ENCODE results near the gene PM20D1.
"Not testable (repeated sequence)": the region's sequence is repeated elsewhere in the genome, so short reads cannot be mapped to it uniquely, and the experiment has no call there.

Gene PM20D1

GRCh38 chr1:205840146-205840923 lies 9.6 kb downstream of the PM20D1 start:
- DNase-seq = no peak

DNA sequence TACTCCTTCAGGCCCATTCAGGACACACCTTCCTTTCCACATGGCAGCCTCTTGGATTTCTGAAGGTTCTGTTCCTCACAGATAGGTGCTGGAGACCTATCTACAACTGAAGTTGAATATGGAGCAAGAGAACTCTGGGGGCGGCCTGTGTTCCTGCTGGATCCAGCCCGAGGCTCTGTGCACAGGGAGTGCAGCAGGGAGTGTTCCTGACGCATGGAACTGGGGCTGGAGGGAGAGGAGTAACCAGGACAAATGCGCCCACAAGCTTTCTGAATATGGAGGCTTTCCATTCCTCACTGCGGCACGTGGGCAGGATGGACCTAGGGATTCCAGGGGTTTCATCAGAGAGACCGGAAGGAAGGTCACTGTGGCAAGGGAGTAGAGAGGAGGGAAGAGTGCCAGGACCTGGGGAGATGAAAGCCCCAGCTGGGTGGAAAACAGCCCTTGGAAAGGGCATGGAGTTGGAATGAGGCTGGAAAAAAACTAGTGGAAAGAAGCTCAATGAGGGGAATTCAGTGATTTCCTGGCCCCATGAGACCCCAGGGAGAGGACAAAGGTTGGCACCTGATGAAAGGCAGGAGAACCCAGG lies 12.5 kb downstream of the PM20D1 start:
- DNase-seq = no peak

GRCh38 chr1:205834751-205835150 lies 15.2 kb downstream of the PM20D1 start:
- no peak for DNase-seq

- peak; percentile 50 for DNase-seq
Observed at GRCh38 chr1:205832326-205832751, 17.6 kb downstream of the PM20D1 start.

- no peak for DNase-seq
Observed at GRCh38 chr1:205827623-205828022, 22.3 kb downstream of the PM20D1 start.

DNA sequence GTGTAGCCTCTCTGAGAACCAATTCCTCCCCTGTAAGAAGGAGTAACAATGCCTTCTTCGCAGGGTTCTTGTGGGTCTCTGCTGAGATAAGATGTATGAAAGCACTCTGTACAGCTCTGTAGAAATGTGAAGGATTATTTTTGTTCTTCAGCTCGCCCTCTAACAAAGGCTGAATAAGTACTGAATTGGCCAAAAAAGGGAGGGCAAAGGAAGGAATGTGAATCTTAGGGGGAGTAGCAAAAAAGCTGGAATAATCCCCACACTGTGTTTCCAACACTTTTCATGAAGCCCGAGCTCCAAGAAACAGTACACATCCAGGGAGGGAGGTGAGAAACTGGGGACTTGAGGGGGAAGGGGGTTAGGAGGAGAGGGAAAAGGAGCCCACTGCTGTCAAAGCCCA lies 22.9 kb downstream of the PM20D1 start:
- no peak for DNase-seq

DNA sequence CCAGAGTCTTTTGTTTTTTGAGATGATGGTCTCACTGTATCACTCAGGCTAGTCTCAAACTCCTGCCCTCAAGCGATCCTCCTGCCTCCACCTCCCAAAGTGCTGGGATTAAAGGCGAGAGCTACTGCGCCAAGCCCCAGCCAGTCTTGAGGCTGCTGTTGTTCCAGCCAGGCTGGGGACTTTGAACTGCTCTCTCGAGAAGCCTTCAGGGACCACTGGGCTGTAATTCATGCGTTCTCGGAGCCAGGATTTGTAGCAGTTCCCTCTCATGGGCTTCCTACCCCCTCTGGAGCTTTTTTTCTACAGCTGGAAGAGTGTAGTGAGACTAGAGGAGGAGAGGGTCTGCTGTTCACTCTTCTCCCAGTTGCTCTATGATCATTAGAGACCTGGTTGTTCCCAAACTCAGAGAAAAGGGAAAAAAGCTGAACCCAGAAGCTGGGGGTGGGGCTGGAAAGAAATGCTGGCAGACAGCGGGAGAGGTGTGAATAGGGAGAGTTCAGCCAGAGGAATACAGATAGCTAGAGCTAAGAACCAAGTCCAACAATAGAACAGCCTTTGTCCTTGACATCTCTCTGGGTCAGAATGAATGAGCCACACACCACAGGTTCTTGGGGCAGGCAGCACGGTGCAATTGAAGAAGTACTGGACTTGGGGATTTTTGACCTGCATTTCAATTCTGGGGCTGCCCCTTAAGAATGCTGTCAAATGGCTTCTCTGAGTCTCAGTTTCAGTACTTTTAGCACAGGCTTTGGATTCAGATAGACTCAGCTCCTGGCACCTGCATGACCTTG lies 23.7 kb downstream of the PM20D1 start:
- peak; percentile 26 for DNase-seq

DNA sequence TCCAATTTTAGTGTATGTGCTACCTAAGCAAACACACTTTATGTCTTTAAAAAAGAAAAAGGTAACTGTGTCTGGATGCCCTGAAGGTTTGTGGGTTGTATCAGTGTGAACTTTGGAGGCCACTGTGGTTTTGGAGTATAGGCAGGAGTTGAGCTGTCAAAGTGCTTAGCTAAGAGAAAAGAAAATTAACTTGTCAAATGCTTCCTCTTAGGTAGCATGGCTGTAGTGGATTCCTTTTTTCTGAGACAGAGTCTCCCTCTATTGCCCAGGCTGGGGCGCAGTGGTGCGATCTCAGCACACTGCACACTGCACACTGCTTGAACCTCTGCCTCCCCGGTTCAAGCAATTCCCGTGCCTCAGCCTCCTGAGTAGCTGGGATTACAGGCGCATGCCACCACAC lies 25.8 kb downstream of the PM20D1 start:
- no peak for DNase-seq

DNA sequence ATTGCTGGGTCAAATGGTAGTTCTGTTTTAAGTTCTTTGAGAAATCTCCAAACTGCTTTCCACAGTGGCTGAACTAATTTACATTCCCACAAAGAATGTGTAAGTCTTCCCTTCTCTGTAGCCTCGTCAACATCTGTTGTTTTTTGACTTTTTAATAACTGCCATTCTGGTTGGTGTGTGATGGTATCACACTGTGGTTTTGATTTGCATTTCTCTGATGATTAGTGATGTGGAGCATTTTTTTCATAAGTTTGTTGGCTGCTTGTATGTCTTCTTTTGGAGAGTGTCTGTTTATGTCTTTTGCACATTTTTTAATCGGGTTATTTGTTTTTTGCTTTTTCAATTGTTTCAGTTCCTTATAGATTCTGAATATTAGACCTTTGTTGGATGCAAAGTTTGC lies 26.7 kb downstream of the PM20D1 start:
- not testable (repeated sequence) for DNase-seq

DNA sequence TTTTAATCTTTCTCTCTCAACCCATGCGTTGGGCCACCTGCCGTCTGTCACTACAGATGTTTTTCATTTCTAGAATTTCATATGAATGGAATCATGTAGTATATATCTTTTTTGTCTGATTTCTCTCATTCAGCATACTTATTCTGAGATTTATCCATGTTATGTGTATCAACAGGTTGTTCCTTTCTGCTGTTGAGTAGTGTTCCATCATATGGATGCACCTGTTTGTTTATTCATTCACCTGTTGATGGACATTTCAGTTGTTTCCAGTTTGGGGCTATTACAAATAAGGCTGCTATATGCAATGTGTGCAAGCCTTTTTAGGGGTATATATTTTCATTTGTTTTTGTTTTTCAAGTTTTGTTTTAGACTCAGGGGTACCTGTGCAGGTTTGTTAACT lies 27.5 kb downstream of the PM20D1 start:
- DNase-seq = no peak

GRCh38 chr1:205817988-205818387 lies 31.9 kb downstream of the PM20D1 start:
- no peak for DNase-seq

GRCh38 chr1:205817364-205817763 lies 32.6 kb downstream of the PM20D1 start:
- DNase-seq = no peak

DNA sequence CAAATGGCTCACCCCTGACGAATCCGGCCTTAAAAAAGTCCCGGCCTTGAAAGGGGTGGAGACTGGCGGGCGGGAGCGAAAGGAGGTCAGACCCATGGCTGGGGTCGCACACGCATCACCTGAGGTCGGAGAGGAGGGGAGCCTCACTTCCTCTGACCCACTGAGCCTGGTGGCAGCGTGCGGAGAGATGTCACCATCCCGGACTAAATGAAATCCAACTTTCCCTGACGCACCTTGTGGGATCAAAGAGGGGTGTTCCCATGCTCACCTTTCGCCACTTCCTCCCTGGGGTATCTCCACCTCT lies 36.2 kb downstream of the PM20D1 start:
- DNase-seq = no peak

DNA sequence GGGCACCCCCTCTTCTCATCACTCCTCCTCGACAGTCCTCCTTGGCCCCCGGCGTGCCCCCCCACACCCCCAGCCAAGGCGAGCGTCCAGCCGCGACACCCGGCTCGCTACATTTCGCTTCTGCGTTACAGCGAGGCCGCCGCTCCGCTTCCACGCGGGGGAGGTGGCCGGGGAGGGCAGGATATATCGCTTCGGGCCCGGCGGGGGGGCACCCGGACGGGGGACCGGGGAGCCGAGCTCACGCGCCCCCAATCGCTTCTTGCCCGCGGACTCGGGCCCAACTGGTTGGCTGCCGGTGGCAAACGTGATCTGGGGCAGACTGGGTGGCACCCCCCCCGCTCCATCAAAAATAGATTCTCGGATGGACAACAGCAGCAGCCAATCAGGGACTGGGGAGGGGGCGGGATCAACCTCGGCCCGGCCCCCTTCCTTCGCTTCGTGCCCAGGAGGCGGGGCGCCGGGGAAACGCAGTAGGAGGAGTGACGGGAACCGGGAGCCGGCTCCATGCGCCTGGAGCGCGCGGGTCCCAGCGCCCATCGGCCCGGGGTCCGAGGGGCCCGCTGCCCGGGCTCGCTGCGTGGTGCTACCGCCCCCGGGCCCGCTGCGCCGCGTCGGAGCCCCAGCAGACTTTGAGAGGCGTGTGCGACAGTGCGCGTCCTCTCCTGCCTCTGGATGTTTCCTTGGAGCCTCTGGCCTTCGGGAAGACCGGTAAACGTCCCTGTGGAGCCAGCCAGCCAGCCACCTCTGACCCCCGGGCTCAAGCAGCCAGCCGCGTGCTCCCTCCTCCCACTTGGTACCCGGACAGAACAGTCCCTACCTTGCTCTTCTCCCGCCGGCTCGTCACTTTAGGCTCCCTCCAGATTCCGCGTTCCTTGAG lies 36.8 kb downstream of the PM20D1 start, which contains the start of gene SLC41A1:
Gene SLC41A1 (minus strand): TSS at position 321 of the 877 bp plus-strand sequence. CDS start 2,757 bp downstream, outside the sequence.
- DNase-seq = peak; percentile 92

GRCh38 chr1:205812271-205812877 lies 37.6 kb downstream of the PM20D1 start:
- no peak for DNase-seq

GRCh38 chr1:205811660-205812059 lies 38.3 kb downstream of the PM20D1 start:
- no peak for DNase-seq

DNA sequence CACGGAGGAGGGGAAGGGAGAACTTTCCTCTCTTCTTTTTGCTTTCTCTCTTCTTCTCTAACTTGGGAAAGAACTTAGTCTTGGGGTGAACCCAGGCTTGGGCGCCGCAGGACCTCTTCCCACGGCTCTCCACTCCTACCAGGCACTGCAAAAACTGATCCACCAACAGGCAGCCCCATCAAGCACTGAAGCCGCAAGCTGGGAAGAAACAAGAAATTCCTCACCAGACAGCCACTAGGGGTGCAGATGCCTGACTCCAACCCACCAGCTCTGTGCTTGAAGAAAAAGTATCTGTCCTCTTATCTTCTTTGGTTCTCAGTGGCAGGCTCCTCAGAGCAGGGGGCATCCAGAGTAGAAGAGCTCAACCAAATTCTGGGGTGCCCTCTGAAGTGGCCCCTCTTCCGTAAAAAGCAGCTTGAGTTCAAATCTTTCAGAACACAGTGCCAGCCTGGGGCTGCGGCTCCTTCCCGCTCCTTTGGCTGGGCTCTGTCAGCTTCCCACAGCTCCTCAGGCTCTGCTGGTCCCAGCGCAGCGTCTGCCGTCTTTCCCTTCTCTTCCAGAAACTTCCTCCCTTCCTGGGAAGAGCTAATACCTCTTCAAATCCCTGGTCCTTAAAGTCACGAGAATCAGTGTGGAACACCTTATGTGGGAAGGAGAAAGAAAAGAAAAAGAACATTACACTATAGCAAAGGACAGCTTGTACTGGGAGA lies 39.3 kb downstream of the PM20D1 start:
- DNase-seq = no peak

GRCh38 chr1:205809942-205810345 lies 40.0 kb downstream of the PM20D1 start:
- DNase-seq = no peak

DNA sequence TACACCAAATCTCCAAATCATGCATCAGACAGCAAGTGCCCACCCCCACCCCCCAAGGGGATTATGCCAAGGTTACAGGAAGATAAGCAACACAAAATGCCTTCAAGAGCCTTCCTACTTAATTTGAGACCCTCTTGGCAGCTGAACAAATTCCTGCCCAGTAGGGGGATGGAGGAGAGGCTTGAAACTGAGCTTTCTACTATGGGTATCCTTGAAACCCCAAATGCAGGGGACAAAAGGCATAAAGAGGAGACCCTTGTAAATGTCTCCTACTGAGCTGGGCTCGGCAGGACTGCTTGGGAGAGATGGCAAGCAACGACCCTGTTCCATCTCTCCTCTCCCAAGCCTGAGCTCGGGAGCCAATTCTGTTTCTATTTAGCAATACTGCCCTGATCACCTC lies 40.5 kb downstream of the PM20D1 start:
- no peak for DNase-seq

- DNase-seq = peak; percentile 41
Observed at GRCh38 chr1:205805082-205805711, 44.7 kb downstream of the PM20D1 start.

DNA sequence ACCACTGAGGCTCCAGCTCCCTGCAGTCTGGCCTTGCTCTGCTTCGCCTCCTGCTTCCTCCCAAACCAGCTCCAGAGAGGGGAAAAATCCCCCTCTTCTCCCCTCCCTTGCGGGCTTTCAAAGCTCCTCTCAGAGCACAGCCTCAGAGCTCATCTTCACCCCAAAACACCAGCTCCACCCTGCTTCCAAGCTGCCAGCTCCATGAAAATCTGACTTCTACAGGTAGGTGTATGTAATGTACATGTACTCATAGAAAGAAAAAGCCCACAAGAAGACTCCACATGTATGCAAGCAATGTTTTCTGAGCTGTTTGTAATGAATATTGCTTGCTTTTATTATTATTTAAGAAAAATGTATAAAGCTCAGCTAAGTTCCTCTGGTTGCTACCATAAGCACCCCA lies 45.3 kb downstream of the PM20D1 start:
- DNase-seq = no peak

All from suppressor macrophage treated with lipopolysaccharide for 4 hours (primary cell).